ENCODE data around the gene SRRT. TPM values are rescaled to one million over a fixed set of nuclear protein-coding genes. Genes with fewer than 3 reads are reported as not detected.

The SRRT gene
- total and polyA plus RNA-seq, 7 experiments from 2014 or later: 43.6 to 271 (median 255) TPM

DNA sequence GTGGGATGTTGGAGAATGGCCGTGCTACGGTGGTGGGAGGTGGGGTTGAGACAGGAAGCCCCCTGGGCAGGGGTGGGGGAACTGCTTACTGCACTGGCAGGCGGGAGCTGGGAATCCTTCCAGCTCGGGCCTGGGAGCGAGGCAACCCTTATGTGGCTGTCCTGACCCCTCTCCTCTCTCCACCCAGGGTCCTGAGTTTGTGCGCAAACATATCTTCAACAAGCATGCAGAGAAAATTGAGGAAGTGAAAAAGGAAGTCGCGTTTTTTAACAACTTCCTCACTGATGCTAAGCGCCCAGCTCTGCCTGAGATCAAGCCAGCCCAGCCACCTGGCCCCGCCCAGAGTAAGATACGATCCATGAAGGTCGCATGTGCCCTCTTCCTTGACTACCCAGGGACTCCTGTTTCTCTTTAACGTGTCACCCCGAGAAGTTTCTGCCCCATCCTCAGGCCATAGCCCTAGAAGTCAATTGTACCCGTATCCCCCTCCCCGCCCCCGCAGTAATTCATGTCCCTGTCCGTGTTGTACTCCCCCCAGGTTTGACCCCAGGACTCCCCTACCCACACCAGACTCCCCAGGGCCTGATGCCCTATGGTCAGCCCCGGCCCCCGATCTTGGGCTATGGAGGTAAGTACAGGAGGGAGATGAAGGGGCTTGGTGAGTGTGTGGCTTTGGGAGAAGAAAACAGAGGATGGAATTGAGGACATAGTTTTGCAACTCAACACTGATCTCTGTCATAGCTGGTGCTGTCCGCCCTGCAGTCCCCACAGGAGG is 12.8 kb downstream of the SRRT start:
- Histone ChIP-seq H3K4me3 (ENCODE audit: low read length) (peak overlapping the region; percentile 38), H3K9me3 (ENCODE audit: control insufficient read depth in 2 of 3, low read length in 3 of 3) (no peaks in the 10 kb centered on the region), H3K27me3 (ENCODE audit: control insufficient read depth in 2 of 2, insufficient read depth in 2 of 2, low read length in 2 of 2) (no peaks in the 10 kb centered on the region), H3K4me1 (ENCODE audit: control insufficient read depth in 2 of 2, insufficient read depth in 2 of 2, low read length in 2 of 2) (peaks cover 31 to 48% of the 10 kb centered on the region in 2 donors), H3K27ac (ENCODE audit: low read depth, low read length) (peak overlapping the region; percentile 88), H3K36me3 (ENCODE audit: control insufficient read depth in 2 of 3, insufficient read depth in 3 of 3, low read length in 3 of 3) (peaks cover 16 to 48% (median 22%) of the 10 kb centered on the region in 3 experiments)
- peak in 8 of 9 donors; percentile 48 to 70 (median 61) for DNase-seq
- Mint-ChIP-seq H3K4me1 (peaks cover 32 to 52% (median 46%) of the 10 kb centered on the region in 7 donors), H3K27ac (peak overlapping the region; percentile 90 to 98 (median 95)), H3K9me3 (peaks cover 0 to 4% (median 0%) of the 10 kb centered on the region in 11 donors), H3K27me3 (peaks cover 12 to 24% (median 14%) of the 10 kb centered on the region in 5 donors), H3K4me3 (peak overlapping the region; percentile 83 to 90 (median 88)), H3K36me3 (peaks cover 22 to 55% (median 41%) of the 10 kb centered on the region in 5 donors)
- ChIA-PET POLR2A (interaction anchor here (0.9 to 7.3 kb wide), 9 partner anchors 11 to 969 kb away, joined by 3 to 161 read pairs (median 4); partner anchors contain the start of genes FBXO24, LRCH4, SLC12A9 and SRRT), CTCF (interaction anchor here (0.5 to 1.7 kb wide), 2 partner anchors 13 to 396 kb away, joined by 3 to 6 read pairs; partner anchors contain the start of gene SRRT)
- ATAC-seq: peak; percentile 48
- intact Hi-C loops (cut with micrococcal nuclease): loop anchor here (2.0 to 5.0 kb wide), 6 partner anchors 35 to 459 kb away; partner anchors contain the start of genes FIS1 (in 1 of the 2), MEPCE (in 1 of the 2), MOSPD3 (in 1 of the 2) and SLC12A9 (in 1 of the 2)

DNA sequence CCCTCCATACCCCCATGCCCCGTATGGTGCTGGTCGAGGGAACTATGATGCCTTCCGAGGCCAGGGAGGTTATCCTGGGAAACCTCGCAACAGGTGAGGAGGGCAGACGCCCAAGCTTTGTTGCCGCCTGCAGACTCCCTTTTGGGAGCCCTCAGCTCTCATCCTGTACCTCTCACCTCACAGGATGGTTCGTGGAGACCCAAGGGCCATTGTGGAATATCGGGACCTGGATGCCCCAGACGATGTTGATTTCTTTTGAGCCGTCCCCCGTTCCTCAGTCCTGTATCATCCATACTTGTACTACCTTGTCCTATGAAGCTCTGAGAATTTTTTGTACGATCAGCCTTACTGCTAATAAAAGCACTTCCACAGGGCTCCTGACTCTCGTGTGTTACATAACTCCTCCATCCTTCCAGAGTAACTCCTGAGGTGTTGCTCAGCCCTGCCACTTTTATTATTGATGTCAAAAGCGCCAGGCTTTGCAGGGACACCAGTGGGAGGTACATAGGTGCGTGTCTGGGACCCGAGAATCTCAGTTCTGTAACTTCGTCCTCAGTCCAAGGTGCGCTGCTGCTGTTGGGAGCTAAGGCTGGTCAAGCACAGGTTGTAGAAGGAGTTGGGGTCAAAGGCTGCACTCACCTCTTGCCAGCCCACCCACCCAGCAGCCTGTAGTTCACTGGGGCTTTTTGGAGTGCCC is 13.5 kb downstream of the SRRT start:
- POLR2A ChIA-PET: interaction anchor here (0.7 to 7.3 kb wide), 8 partner anchors 12 to 460 kb away, joined by 3 to 161 read pairs (median 4); partner anchors contain the start of genes FBXO24, LRCH4, SLC12A9 and SRRT
- H3K36me3 ChIP-seq (ENCODE audit: control insufficient read depth in 2 of 3, insufficient read depth in 3 of 3, low read length in 3 of 3): peaks cover 10 to 40% (median 22%) of the 10 kb centered on the region in 3 experiments

DNA sequence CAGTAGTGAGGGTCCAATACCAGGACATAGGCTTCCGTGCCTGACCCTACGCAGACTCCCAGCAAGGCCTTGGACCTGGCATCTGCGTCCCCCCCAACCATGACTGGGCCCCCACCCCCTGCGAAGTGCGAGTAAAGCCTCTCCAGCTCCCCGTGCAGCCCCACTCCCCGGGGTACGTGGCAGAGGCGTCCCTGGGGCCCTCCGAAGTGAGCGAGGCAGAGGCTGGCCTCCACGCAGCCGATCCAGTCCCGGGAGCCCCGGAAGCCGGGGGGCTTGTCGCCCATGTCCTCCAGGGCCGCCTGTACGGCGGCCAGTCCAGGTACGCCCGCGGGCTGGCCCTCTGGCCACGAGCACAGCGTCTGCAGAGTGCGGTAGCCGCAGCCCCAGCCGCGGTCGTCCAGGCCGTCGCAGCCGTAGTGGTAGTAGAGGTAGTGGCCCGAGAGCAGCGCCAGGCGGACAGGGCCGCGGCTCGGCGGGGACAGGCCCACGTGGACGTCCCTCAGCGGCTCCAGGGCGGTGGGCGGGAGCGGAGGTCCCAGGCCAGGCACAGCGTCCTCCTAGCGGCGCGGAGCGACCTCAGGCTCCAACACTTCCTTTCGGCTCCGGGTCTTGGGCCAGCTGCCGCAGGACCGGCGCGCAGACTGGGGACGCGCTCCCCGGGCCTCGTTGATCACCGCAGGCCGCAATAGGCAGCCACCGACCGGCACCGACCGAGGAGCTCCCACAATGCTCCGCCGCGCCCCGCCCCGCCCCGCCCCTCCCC is 14.3 kb downstream of the SRRT start, which contains the start of gene UFSP1:
Gene UFSP1 (minus strand): TSS at position 728 of the 763 bp plus-strand sequence. CDS start 444 bp downstream, at position 284.
- intact Hi-C loops (cut with micrococcal nuclease): loop anchor here (1.0 to 5.0 kb wide), 10 partner anchors 14 to 460 kb away; partner anchors contain the start of genes SLC12A9 (in 2 of the 2), SRRT (in 2 of the 2), FIS1 (in 1 of the 2) and MEPCE (in 1 of the 2)
- DNase-seq (no peak), ATAC-seq (no peak)
- Mint-ChIP-seq H3K27me3 (peaks cover 16 to 36% (median 20%) of the 10 kb centered on the region in 5 donors), H3K4me1 (peaks cover 32 to 48% (median 41%) of the 10 kb centered on the region in 7 donors), H3K4me3 (peak within 1 kb of the TSS; percentile 83 to 90 (median 88)), H3K36me3 (peaks cover 22 to 40% (median 34%) of the 10 kb centered on the region in 5 donors), H3K27ac (peak within 1 kb of the TSS; percentile 90 to 98 (median 95)), H3K9me3 (peaks cover 0 to 4% (median 0%) of the 10 kb centered on the region in 11 donors)
- H3K36me3 ChIP-seq (ENCODE audit: control insufficient read depth in 2 of 3, insufficient read depth in 3 of 3, low read length in 3 of 3): peaks cover 8 to 33% (median 22%) of the 10 kb centered on the region in 3 experiments
- peak within 1 kb of the TSS; percentile 88 for H3K27ac ChIP-seq (ENCODE audit: low read depth, low read length)
- H3K4me1 ChIP-seq (ENCODE audit: control insufficient read depth in 2 of 2, insufficient read depth in 2 of 2, low read length in 2 of 2): peaks cover 31 to 47% of the 10 kb centered on the region in 2 donors
- no peaks in the 10 kb centered on the region for H3K27me3 ChIP-seq (ENCODE audit: control insufficient read depth in 2 of 2, insufficient read depth in 2 of 2, low read length in 2 of 2)
- no peaks in the 10 kb centered on the region for H3K9me3 ChIP-seq (ENCODE audit: control insufficient read depth in 2 of 3, low read length in 3 of 3)
- CTCF ChIA-PET: interaction anchor here (0.7 to 1.2 kb wide), 6 partner anchors 11 to 401 kb away, joined by 3 to 8 read pairs (median 3); partner anchors contain the start of gene TRIM56
- POLR2A ChIA-PET: interaction anchor here (0.5 to 7.3 kb wide), 14 partner anchors 8 to 1985 kb away, joined by 3 to 161 read pairs (median 4); partner anchors contain the start of genes MEPCE, POP7, PPP1R35 and SLC12A9
- H3K4me3 ChIP-seq (ENCODE audit: low read length): peak within 1 kb of the TSS; percentile 80

More for the DNA sequence above, 13.5 kb downstream of the SRRT start:
- H3K36me3 Mint-ChIP-seq: peaks cover 22 to 48% (median 34%) of the 10 kb centered on the region in 5 donors
- H3K27me3 Mint-ChIP-seq: peaks cover 16 to 29% (median 17%) of the 10 kb centered on the region in 5 donors
- Histone ChIP-seq H3K27ac (ENCODE audit: low read depth, low read length) (peak overlapping the region; percentile 88), H3K27me3 (ENCODE audit: control insufficient read depth in 2 of 2, insufficient read depth in 2 of 2, low read length in 2 of 2) (no peaks in the 10 kb centered on the region), H3K4me1 (ENCODE audit: control insufficient read depth in 2 of 2, insufficient read depth in 2 of 2, low read length in 2 of 2) (peaks cover 31 to 48% of the 10 kb centered on the region in 2 donors), H3K4me3 (ENCODE audit: low read length) (peak overlapping the region; percentile 73), H3K9me3 (ENCODE audit: control insufficient read depth in 2 of 3, low read length in 3 of 3) (no peaks in the 10 kb centered on the region)
- ATAC-seq: no peak
- peaks cover 0 to 4% (median 0%) of the 10 kb centered on the region in 11 donors for H3K9me3 Mint-ChIP-seq
- CTCF ChIA-PET: interaction anchor here (1.7 kb wide), 1 partner anchor 13 kb away, joined by 6 read pairs; the partner anchor contains the start of gene SRRT
- H3K4me3 Mint-ChIP-seq: peak overlapping the region; percentile 83 to 90 (median 88)
- no peak for DNase-seq
- intact Hi-C loops (cut with micrococcal nuclease): loop anchor here (2.0 to 5.0 kb wide), 6 partner anchors 36 to 460 kb away; partner anchors contain the start of genes FIS1 (in 1 of the 2), MEPCE (in 1 of the 2), MOSPD3 (in 1 of the 2) and SLC12A9 (in 1 of the 2)
- H3K4me1 Mint-ChIP-seq: peaks cover 32 to 48% (median 41%) of the 10 kb centered on the region in 7 donors
- H3K27ac Mint-ChIP-seq: peak overlapping the region; percentile 90 to 98 (median 95)

DNA sequence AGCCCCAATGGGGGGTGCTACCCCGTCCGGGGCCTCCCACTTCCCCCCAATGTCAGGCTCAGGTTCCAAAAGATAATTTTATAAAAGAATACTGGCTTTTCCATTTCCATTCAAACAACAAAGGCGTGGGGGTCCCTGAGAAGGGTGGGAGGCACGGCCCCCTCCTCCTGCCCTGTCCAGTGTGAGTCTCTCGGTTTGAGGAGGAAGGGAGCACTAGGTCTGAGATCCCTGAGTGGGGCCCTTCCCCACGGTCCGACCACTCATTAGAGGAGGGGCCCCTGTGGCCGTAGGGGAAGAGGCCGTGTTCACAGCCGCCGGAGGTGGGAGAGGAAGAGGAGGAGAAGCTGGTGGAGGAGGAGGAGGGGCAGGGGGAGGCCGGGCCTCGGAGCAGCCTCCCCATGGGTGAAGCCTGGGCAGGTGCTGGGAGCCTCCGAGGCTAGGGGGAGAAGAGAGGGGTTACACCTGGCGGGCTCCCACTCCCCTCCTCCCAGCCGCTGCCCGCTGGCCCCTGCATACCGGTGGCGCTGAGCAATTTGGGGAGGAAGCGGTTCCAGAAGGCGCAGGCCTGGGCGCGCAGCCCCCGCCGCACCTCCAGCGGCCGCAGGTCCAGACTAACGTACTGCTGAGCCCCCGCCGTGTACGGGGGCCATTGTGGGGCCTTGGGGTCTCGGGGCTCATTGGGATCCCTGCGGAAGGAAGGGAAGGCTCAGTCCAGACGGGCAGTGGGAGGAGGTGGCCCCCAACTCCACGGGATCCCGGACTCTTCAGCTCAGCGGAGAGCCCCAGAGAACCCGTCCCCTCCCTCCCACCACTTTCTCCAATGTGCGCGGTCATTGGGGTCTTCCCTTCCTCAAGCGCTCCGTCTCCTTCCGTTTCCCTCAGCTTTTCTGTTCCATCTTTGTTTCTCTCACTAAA is 16.0 kb downstream of the SRRT start:
- Histone ChIP-seq H3K4me1 (ENCODE audit: control insufficient read depth in 2 of 2, insufficient read depth in 2 of 2, low read length in 2 of 2) (peaks cover 31 to 39% of the 10 kb centered on the region in 2 donors), H3K27me3 (ENCODE audit: control insufficient read depth in 2 of 2, insufficient read depth in 2 of 2, low read length in 2 of 2) (peaks cover under 1% of the 10 kb centered on the region in 2 donors), H3K9me3 (ENCODE audit: control insufficient read depth in 2 of 3, low read length in 3 of 3) (no peaks in the 10 kb centered on the region), H3K27ac (ENCODE audit: low read depth, low read length) (no peak overlapping the region), H3K36me3 (ENCODE audit: control insufficient read depth in 2 of 3, insufficient read depth in 3 of 3, low read length in 3 of 3) (peaks cover 0 to 16% (median 14%) of the 10 kb centered on the region in 3 experiments), H3K4me3 (ENCODE audit: low read length) (peak overlapping the region; percentile 80)
- DNase-seq (no peak), ATAC-seq (no peak)
- intact Hi-C loops (cut with micrococcal nuclease): loop anchor here in 1 of 2 donors (5.0 kb wide), 2 partner anchors 76 to 126 kb away; partner anchors contain the start of gene MUC12
- ChIA-PET CTCF (interaction anchor here (0.6 to 1.2 kb wide), 2 partner anchors 40 to 194 kb away, joined by 3 read pairs; partner anchors contain the start of gene TRIM56), POLR2A (interaction anchor here (1.2 to 7.3 kb wide), 4 partner anchors 14 to 194 kb away, joined by 4 to 161 read pairs (median 11); partner anchors contain the start of genes SLC12A9, SRRT and TRIM56)
- Mint-ChIP-seq H3K36me3 (peaks cover 14 to 24% (median 20%) of the 10 kb centered on the region in 5 donors), H3K4me1 (peaks cover 32 to 43% (median 38%) of the 10 kb centered on the region in 7 donors), H3K4me3 (peak overlapping the region; percentile 80 to 90 (median 88)), H3K27me3 (peaks cover 17 to 42% (median 24%) of the 10 kb centered on the region in 5 donors), H3K9me3 (peaks cover 0 to 4% (median 0%) of the 10 kb centered on the region in 11 donors), H3K27ac (peak overlapping the region in 5 of 9 donors; percentile 30 to 95 (median 62))

All from naive thymus-derived CD4-positive, alpha-beta T cell (primary cell).